ENCODE measurements around the gene PPFIBP2.

DNA sequence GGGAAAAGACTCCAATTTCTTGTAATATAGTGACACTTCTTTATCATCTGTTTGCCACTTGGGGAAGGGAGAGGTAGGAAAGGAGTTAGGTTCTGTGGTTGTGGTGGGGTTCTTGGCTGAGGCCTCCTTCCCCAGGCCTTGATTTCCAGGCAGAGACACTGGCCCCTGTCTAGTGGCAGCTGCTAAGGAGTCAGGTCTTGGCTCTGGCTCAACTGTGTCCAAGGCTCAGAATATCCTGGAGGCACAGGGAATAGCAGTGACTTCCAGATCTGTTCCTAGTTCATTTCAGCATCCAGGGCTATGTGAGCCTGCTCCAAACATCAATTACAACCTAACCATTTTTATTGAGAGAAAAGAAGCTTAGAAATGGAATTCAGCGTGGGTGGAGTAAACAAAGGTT lies 29.5 kb downstream of the PPFIBP2 start:
- TF ChIP-seq, protein P1, sequence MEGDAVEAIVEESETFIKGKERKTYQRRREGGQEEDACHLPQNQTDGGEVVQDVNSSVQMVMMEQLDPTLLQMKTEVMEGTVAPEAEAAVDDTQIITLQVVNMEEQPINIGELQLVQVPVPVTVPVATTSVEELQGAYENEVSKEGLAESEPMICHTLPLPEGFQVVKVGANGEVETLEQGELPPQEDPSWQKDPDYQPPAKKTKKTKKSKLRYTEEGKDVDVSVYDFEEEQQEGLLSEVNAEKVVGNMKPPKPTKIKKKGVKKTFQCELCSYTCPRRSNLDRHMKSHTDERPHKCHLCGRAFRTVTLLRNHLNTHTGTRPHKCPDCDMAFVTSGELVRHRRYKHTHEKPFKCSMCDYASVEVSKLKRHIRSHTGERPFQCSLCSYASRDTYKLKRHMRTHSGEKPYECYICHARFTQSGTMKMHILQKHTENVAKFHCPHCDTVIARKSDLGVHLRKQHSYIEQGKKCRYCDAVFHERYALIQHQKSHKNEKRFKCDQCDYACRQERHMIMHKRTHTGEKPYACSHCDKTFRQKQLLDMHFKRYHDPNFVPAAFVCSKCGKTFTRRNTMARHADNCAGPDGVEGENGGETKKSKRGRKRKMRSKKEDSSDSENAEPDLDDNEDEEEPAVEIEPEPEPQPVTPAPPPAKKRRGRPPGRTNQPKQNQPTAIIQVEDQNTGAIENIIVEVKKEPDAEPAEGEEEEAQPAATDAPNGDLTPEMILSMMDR (IDR thresholded peaks at IDR 0.05) = no peak
- no peak for TF ChIP-seq POLR2A (IDR thresholded peaks at IDR 0.05)

All from adrenal gland (tissue), 5 donors.